GM12892 (cell line): ENCODE data around the gene WNK2.

Source experiments
- POLR2A ChIP-seq: IDR thresholded peaks from 2 replicates; pipeline ENCODE4 v1.6.1; 2011; ENCODE audit warnings: low read depth, low read length, control low read depth
- TAF1 ChIP-seq: IDR thresholded peaks from 2 replicates; pipeline ENCODE4 v1.6.1; 2011; ENCODE audit warnings: low read depth, mild to moderate bottlenecking, control low read depth, low read length, borderline replicate concordance

DNA sequence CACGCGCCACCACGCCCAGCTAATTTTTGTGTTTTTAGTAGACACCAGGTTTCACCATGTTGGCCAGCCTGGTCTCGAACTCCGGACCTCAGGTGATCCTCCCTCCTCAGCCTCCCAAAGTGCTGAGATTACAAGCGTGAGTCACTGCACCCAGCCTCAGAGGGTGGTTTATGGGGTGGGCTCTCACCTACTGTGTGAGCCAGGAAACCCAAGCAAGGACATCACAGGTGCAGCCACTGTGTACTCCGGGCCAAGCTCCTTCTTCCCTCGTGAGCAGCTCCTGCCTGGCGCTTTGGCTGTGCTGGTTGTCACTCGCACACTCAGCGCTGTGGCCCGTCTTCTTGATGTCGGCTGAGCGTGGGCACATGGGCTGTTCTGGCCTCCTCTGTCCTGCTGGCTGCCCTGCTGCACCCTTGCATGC, 70.1 kb downstream of the WNK2 start:
- no peak for TF ChIP-seq TAF1
- no peak for TF ChIP-seq POLR2A
